ENCODE measurements around the gene ALKBH5. TPM values are rescaled to one million over a fixed set of nuclear protein-coding genes. Genes with fewer than 3 reads are reported as not detected.

The ALKBH5 gene
- total and polyA plus RNA-seq, 10 of the 15 experiments (the other 5 are each of a cell fraction or from before 2014, with no cell fraction given) = 13.7 to 99.9 (median 52.4) TPM

- H3K9ac ChIP-seq (ENCODE audit: control insufficient read depth, insufficient read depth, low read length) = no peak overlapping the region
- CTCF ChIA-PET = no interaction called here
- POLR2A ChIA-PET = no interaction called here
- SMC1A ChIA-PET (ENCODE audit: uncharacterized antibody, unreplicated experiment) = no interaction called here
- WGBS (ENCODE audit: insufficient coverage, insufficient replicate concordance, low lambda C conversion rate, missing lambda C conversion rate) = 78% methylated on average over 7 of the region's 7 CpGs
- BruUV-seq (replicated peaks) = no TSS peak
- no peak for TF ChIP-seq TCF7 (IDR thresholded peaks at IDR 0.05; ENCODE audit: borderline replicate concordance)
- no peak for TF ChIP-seq ZBED1 (IDR thresholded peaks at IDR 0.05; ENCODE audit: borderline replicate concordance)
- TF ChIP-seq ZBTB4 (CRISPR knock-in tag; IDR thresholded peaks at IDR 0.05) = no peak
- no peak for TF ChIP-seq DPF2 (IDR thresholded peaks at IDR 0.05)
- no peak for TF ChIP-seq ZNF384 (IDR thresholded peaks at IDR 0.05; ENCODE audit: borderline replicate concordance, low read depth, low read length)
- no peak for TF ChIP-seq IRF3 (IDR thresholded peaks at IDR 0.05)
- TF ChIP-seq MEF2A (IDR thresholded peaks at IDR 0.05; ENCODE audit: insufficient read depth, low read depth, low read length) = no peak
- TF ChIP-seq RB1 (IDR thresholded peaks at IDR 0.05; ENCODE audit: borderline replicate concordance) = no peak
- TF ChIP-seq MLLT1 (IDR thresholded peaks at IDR 0.05) = no peak
- ATAC-seq = no peak
- H3K4me1 ChIP-seq (ENCODE audit: control insufficient read depth, insufficient read depth, low read length) = no peaks in the 10 kb centered on the region
- H3K79me2 ChIP-seq (ENCODE audit: control insufficient read depth, insufficient read depth, low read length) = no peaks in the 10 kb centered on the region
- DNase-seq (ENCODE audit: low read depth, low spot score) = no peak
- in situ Hi-C loops (cut with MboI) = no loop called here
- H3K27ac ChIP-seq (ENCODE audit: control insufficient read depth, insufficient read depth) = no peak overlapping the region
- H3K9me3 ChIP-seq (replicated peaks; ENCODE audit: control insufficient read depth, insufficient read depth, low read length) = no peaks in the 10 kb centered on the region
- FAIRE-seq = no peak
- intact Hi-C loops (cut with micrococcal nuclease; ENCODE audit: unreplicated experiment) = loop anchor here (5.0 kb wide), 1 partner anchor 47 kb away; the partner anchor contains the start of gene ALKBH5
- RAD21 ChIA-PET (ENCODE audit: unreplicated experiment) = no interaction called here
- H3K4me3 ChIP-seq = no peak overlapping the region
- no peaks in the 10 kb centered on the region for H4K20me1 ChIP-seq (ENCODE audit: control insufficient read depth, insufficient read depth)
- H3K27me3 ChIP-seq (replicated peaks in 1 of 2; ENCODE audit: control insufficient read depth in 2 of 2, insufficient read depth in 2 of 2, low read length in 1 of 2) = no peaks in the 10 kb centered on the region
- no peaks in the 10 kb centered on the region for H3K36me3 ChIP-seq (ENCODE audit: control insufficient read depth in 2 of 2, insufficient read depth in 2 of 2, low read length in 1 of 2)
- no peak overlapping the region for H3K4me2 ChIP-seq (ENCODE audit: control insufficient read depth, insufficient read depth)
- H2AFZ ChIP-seq (ENCODE audit: control insufficient read depth, low read depth, low read length) = no peak overlapping the region
Observed at GRCh38 chr17:18229771-18230170, 46.1 kb downstream of the ALKBH5 start.

Measured in GM12878 (cell line).